A549 treated with AZD9567 at 1 μM for 4 hours (cell line): ENCODE results near the gene AVEN. TPM values are rescaled to one million over a fixed set of nuclear protein-coding genes. Genes with fewer than 3 reads are reported as not detected.

Experiments used
- total RNA-seq: library from RNA; stranded (reverse); fragments of 200-300 nt; extraction: Qiagen RNA extraction; gene quantifications from 5 replicates; pipeline ENCODE4 v1.2.3, GENCODE V29; 2022; ENCODE audit not compliant: insufficient read depth

AVEN gene, protein sequence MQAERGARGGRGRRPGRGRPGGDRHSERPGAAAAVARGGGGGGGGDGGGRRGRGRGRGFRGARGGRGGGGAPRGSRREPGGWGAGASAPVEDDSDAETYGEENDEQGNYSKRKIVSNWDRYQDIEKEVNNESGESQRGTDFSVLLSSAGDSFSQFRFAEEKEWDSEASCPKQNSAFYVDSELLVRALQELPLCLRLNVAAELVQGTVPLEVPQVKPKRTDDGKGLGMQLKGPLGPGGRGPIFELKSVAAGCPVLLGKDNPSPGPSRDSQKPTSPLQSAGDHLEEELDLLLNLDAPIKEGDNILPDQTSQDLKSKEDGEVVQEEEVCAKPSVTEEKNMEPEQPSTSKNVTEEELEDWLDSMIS
- 20.6 to 24.2 TPM (median 23.1 TPM) in 5 replicates for total RNA-seq

DNA sequence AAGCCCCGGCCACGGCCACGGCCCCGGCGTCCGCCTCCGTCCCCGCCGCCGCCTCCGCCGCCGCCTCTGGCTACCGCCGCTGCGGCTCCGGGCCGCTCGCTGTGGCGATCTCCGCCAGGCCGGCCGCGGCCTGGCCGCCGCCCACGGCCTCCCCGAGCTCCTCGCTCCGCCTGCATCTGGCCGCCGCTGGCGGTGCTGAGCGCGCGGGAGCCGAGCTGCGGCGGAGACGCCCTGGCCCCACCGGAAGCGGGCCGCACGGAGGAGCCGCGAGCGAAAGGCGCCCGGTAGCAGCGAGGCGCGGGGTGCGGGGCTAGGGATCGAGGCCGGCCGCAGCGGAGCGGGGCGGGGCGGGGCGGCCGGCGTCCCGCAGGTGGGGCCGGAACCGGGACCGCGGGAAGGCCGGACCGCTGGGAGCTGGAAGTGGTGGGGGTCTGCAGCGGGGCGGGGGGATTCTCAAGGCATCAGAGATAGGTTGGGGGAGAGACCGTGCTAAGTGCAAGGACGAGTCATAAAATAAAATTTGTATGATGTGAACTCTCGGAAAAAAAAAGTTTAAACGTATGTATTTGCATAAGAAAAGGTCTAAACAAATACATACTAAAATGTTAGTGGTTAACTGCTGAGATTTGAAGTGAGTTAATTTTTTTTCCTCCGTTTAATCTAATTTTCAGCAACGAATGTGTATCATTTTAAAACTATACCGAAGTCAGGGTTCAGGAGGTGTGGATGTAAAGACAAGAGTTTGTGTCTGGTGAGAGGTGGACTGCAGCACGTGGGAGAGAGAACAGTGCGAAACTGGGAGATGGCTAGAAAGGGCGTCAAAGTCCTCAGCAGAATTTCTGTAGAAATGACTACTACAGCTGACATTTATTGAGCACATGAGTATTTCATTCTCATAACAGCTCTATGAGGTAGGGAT lies at the start of gene AVEN:
AVEN (minus strand) TSS at position 334 of the 919 bp plus-strand sequence; CDS start at position 176, 158 bp downstream.

GRCh38 chr15:33968224-33968623 lies 70.8 kb downstream of the AVEN start, which contains the start of gene CHRM5:
TSS of gene CHRM5 (plus strand) at chr15:33968497. CDS start at chr15:34062718, 94,221 bp downstream.

Other genes with a start within 250 kb of the AVEN start
- 0.02 to 0.04 TPM (median 0.03 TPM) in 4 of 5 replicates, not detected in the other for gene CHRM5, start 70.7 kb downstream of the AVEN start, total RNA-seq
- 110 to 149 TPM (median 143 TPM) in 5 replicates for gene EMC7, start 62.7 kb upstream of the AVEN start, total RNA-seq
- 1.3 to 1.7 TPM (median 1.5 TPM) in 5 replicates for gene PGBD4, start 62.9 kb upstream of the AVEN start, total RNA-seq
- 18.7 to 41.6 TPM (median 35.8 TPM) in 5 replicates for gene KATNBL1, start 170.9 kb upstream of the AVEN start, total RNA-seq
- 189 to 207 TPM (median 192 TPM) in 5 replicates for gene EMC4, start 185.8 kb upstream of the AVEN start, total RNA-seq